NCI-H446 treated with DMSO at 0.1 percent for 48 hours (cell line): ENCODE results near the gene TAF11L8.
"Not testable (repeated sequence)": the region's sequence is repeated elsewhere in the genome, so short reads cannot be mapped to it uniquely, and the experiment has no call there.

Source experiments
- DNase-seq: peaks from one replicate; lab custom pipeline; 2025; lab: John Stamatoyannopoulos, UW

Gene TAF11L8

GRCh38 chr5:17590860-17591259 lies at the start of gene TAF11L8:
Gene TAF11L8, minus strand, starts transcription at chr5:17590960.
- DNase-seq, result not testable (repeated sequence)

- DNase-seq, result no peak
These were observed 43.4 kb upstream of the TAF11L8 start, which contains the start of gene TAF11L14 for GRCh38 chr5:17634160-17634559. Gene TAF11L14, plus strand, starts transcription at chr5:17634460.

GRCh38 chr5:17631788-17632187 lies 41.0 kb upstream of the TAF11L8 start, which contains the start of gene TAF11L13:
Gene TAF11L13, plus strand, starts transcription at chr5:17632088.
- DNase-seq, result not testable (repeated sequence)

GRCh38 chr5:17625686-17626085 lies 34.9 kb upstream of the TAF11L8 start:
- DNase-seq, result no peak

GRCh38 chr5:17620627-17621026 lies 29.9 kb upstream of the TAF11L8 start:
- no peak for DNase-seq

- DNase-seq, result no peak
These were observed 28.6 kb upstream of the TAF11L8 start for GRCh38 chr5:17619354-17619753.

- no peak for DNase-seq
These were observed 24.3 kb upstream of the TAF11L8 start for GRCh38 chr5:17614872-17615605.

GRCh38 chr5:17610092-17610491 lies 19.3 kb upstream of the TAF11L8 start, which contains the start of gene TAF11L12:
Gene TAF11L12, plus strand, starts transcription at chr5:17610392.
- not testable (repeated sequence) for DNase-seq

- DNase-seq, result not testable (repeated sequence)
These were observed 16.7 kb upstream of the TAF11L8 start for GRCh38 chr5:17607461-17607860.

GRCh38 chr5:17604951-17605350 lies 14.2 kb upstream of the TAF11L8 start:
- DNase-seq, result no peak

GRCh38 chr5:17603880-17604279 lies 13.1 kb upstream of the TAF11L8 start, which contains the start of gene TAF11L11:
Gene TAF11L11, plus strand, starts transcription at chr5:17604183.
- DNase-seq, result not testable (repeated sequence)

- DNase-seq, result not testable (repeated sequence)
These were observed 7.0 kb upstream of the TAF11L8 start, which contains the start of gene TAF11L10 for GRCh38 chr5:17597728-17598127. Gene TAF11L10, minus strand, starts transcription at chr5:17597828.

GRCh38 chr5:17594255-17594654 lies 3.5 kb upstream of the TAF11L8 start, which contains the start of gene TAF11L9:
Gene TAF11L9, minus strand, starts transcription at chr5:17594394.
- DNase-seq, result not testable (repeated sequence)

- DNase-seq, result not testable (repeated sequence)
These were observed 5.1 kb downstream of the TAF11L8 start, which contains the start of gene TAF11L7 for GRCh38 chr5:17585658-17586057. Gene TAF11L7, minus strand, starts transcription at chr5:17585758.
